NB4 (cell line): ENCODE measurements around the gene HDAC4.

Experiments
- CTCF ChIP-seq: IDR thresholded peaks from one replicate; pipeline ENCODE4 v1.5.1; 2012; ENCODE audit warnings: low read depth, low read length
- MAX ChIP-seq: IDR thresholded peaks from 2 replicates; pipeline ENCODE4 v1.6.1; 2011; ENCODE audit warnings: low read depth, low read length
- MYC ChIP-seq: IDR thresholded peaks from 2 replicates; pipeline ENCODE4 v1.6.1; 2011; ENCODE audit warnings: low read depth, low read length
- POLR2A ChIP-seq: IDR thresholded peaks from 2 replicates; pipeline ENCODE4 v1.6.1; 2011; ENCODE audit warnings: mild to moderate bottlenecking; ENCODE audit not compliant: insufficient read length; ENCODE audit errors: extremely low read depth

GRCh38 chr2:239362507-239362906 is 38.3 kb downstream of the HDAC4 start:
- no peak for TF ChIP-seq POLR2A
- TF ChIP-seq CTCF, result no peak
- no peak for TF ChIP-seq MAX
- no peak for TF ChIP-seq MYC
